ENCODE measurements around the gene BMPR1A. TPM values are rescaled to one million over a fixed set of nuclear protein-coding genes. Genes with fewer than 3 reads are reported as not detected.

BMPR1A gene
- total RNA-seq, 1 experiment from 2014 or later, result 94.3 TPM

GRCh38 chr10:86751477-86751876 is 4.9 kb upstream of the BMPR1A start:
- H3K9me3 ChIP-seq (ENCODE audit: control insufficient read depth, insufficient read depth, low read depth, low read length), result no peaks in the 10 kb centered on the region
- H3K27ac ChIP-seq (ENCODE audit: low read length), result no peak overlapping the region
- H3K4me1 ChIP-seq (ENCODE audit: control insufficient read depth, insufficient read depth, low read length), result peaks cover 11% of the 10 kb centered on the region
- TF ChIP-seq TCF7L2 (IDR thresholded peaks at IDR 0.05; ENCODE audit: low read depth, low read length), result no peak
- TF ChIP-seq, protein P1, sequence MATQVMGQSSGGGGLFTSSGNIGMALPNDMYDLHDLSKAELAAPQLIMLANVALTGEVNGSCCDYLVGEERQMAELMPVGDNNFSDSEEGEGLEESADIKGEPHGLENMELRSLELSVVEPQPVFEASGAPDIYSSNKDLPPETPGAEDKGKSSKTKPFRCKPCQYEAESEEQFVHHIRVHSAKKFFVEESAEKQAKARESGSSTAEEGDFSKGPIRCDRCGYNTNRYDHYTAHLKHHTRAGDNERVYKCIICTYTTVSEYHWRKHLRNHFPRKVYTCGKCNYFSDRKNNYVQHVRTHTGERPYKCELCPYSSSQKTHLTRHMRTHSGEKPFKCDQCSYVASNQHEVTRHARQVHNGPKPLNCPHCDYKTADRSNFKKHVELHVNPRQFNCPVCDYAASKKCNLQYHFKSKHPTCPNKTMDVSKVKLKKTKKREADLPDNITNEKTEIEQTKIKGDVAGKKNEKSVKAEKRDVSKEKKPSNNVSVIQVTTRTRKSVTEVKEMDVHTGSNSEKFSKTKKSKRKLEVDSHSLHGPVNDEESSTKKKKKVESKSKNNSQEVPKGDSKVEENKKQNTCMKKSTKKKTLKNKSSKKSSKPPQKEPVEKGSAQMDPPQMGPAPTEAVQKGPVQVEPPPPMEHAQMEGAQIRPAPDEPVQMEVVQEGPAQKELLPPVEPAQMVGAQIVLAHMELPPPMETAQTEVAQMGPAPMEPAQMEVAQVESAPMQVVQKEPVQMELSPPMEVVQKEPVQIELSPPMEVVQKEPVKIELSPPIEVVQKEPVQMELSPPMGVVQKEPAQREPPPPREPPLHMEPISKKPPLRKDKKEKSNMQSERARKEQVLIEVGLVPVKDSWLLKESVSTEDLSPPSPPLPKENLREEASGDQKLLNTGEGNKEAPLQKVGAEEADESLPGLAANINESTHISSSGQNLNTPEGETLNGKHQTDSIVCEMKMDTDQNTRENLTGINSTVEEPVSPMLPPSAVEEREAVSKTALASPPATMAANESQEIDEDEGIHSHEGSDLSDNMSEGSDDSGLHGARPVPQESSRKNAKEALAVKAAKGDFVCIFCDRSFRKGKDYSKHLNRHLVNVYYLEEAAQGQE (IDR thresholded peaks at IDR 0.05; ENCODE audit: insufficient read depth in 1 of 2, low read depth in 2 of 2, low read length in 1 of 2), result no peak
- TF ChIP-seq, protein P2, sequence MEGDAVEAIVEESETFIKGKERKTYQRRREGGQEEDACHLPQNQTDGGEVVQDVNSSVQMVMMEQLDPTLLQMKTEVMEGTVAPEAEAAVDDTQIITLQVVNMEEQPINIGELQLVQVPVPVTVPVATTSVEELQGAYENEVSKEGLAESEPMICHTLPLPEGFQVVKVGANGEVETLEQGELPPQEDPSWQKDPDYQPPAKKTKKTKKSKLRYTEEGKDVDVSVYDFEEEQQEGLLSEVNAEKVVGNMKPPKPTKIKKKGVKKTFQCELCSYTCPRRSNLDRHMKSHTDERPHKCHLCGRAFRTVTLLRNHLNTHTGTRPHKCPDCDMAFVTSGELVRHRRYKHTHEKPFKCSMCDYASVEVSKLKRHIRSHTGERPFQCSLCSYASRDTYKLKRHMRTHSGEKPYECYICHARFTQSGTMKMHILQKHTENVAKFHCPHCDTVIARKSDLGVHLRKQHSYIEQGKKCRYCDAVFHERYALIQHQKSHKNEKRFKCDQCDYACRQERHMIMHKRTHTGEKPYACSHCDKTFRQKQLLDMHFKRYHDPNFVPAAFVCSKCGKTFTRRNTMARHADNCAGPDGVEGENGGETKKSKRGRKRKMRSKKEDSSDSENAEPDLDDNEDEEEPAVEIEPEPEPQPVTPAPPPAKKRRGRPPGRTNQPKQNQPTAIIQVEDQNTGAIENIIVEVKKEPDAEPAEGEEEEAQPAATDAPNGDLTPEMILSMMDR (IDR thresholded peaks at IDR 0.05), result no peak
- TF ChIP-seq POLR2AphosphoS5 (IDR thresholded peaks at IDR 0.05; ENCODE audit: low read depth, low read length), result no peak
- no peak for TF ChIP-seq SIN3A (IDR thresholded peaks at IDR 0.05; ENCODE audit: borderline replicate concordance, insufficient read depth, low read depth, low read length)
- CTCF ChIA-PET, result interaction anchor here (0.9 kb wide), 1 partner anchor 25 kb away, joined by 3 read pairs; no protein-coding TSS in a partner anchor
- DNase-seq (ENCODE audit: low read depth, low spot score) (no peak), ATAC-seq (no peak)
- H3K36me3 ChIP-seq (ENCODE audit: control insufficient read depth, insufficient read depth, low read length), result no peaks in the 10 kb centered on the region
- no peak overlapping the region for H3K4me3 ChIP-seq (ENCODE audit: low read depth in 2 of 2, low read length in 2 of 2)
- intact Hi-C loops (cut with micrococcal nuclease; ENCODE audit: unreplicated experiment), result no loop called here
- no peaks in the 10 kb centered on the region for H3K27me3 ChIP-seq (ENCODE audit: control insufficient read depth, insufficient read depth, low read length)
- in situ Hi-C loops (cut with HindIII; ENCODE audit: low pct_unique_long_range_greater_than_20kb, low sequenced_read_pairs), result no loop called here
- POLR2A ChIA-PET, result interaction anchor here (0.6 kb wide), 1 partner anchor 225 kb away, joined by 3 read pairs; no protein-coding TSS in a partner anchor
- BruUV-seq (replicated peaks), result no TSS peak

- H3K9me3 ChIP-seq (ENCODE audit: control insufficient read depth, insufficient read depth, low read depth, low read length), result no peaks in the 10 kb centered on the region
- no peaks in the 10 kb centered on the region for H3K36me3 ChIP-seq (ENCODE audit: control insufficient read depth, insufficient read depth, low read length)
- DNase-seq (ENCODE audit: low read depth, low spot score), result no peak
- H3K27ac ChIP-seq (ENCODE audit: low read length), result no peak overlapping the region
- in situ Hi-C loops (cut with HindIII; ENCODE audit: low pct_unique_long_range_greater_than_20kb, low sequenced_read_pairs) (no loop called here), intact Hi-C loops (cut with micrococcal nuclease; ENCODE audit: unreplicated experiment) (no loop called here)
- no TSS peak for BruUV-seq (replicated peaks)
- POLR2A ChIA-PET, result no interaction called here
- no peak for ATAC-seq
- CTCF ChIA-PET, result no interaction called here
- H3K27me3 ChIP-seq (ENCODE audit: control insufficient read depth, insufficient read depth, low read length), result no peaks in the 10 kb centered on the region
- no peak overlapping the region for H3K4me3 ChIP-seq (ENCODE audit: low read depth in 2 of 2, low read length in 2 of 2)
- TF ChIP-seq POLR2AphosphoS5 (IDR thresholded peaks at IDR 0.05; ENCODE audit: low read depth, low read length), result no peak
- no peak for TF ChIP-seq TCF7L2 (IDR thresholded peaks at IDR 0.05; ENCODE audit: low read depth, low read length)
- TF ChIP-seq SIN3A (IDR thresholded peaks at IDR 0.05; ENCODE audit: borderline replicate concordance, insufficient read depth, low read depth, low read length), result no peak
- TF ChIP-seq, protein P2 (IDR thresholded peaks at IDR 0.05), result no peak
- TF ChIP-seq, protein P1 (IDR thresholded peaks at IDR 0.05; ENCODE audit: insufficient read depth in 1 of 2, low read depth in 2 of 2, low read length in 1 of 2), result no peak
- peaks cover 11% of the 10 kb centered on the region for H3K4me1 ChIP-seq (ENCODE audit: control insufficient read depth, insufficient read depth, low read length)
These were observed 4.1 kb upstream of the BMPR1A start for GRCh38 chr10:86752311-86752710.

All from Panc1 (cell line).